Measurements from ENCODE around the gene LPCAT1.
"Not testable (repeated sequence)": the region's sequence is repeated elsewhere in the genome, so short reads cannot be mapped to it uniquely, and the experiment has no call there.

LPCAT1 gene

GRCh38 chr5:1508659-1509290 lies 15.0 kb downstream of the LPCAT1 start:
- DNase-seq (ENCODE audit: low read depth) = no peak

GRCh38 chr5:1507961-1508658 lies 15.7 kb downstream of the LPCAT1 start:
- no peak for DNase-seq (ENCODE audit: low read depth)

- DNase-seq (ENCODE audit: low read depth) = no peak
Observed at GRCh38 chr5:1507457-1507856, 16.3 kb downstream of the LPCAT1 start.

GRCh38 chr5:1507014-1507375 lies 16.8 kb downstream of the LPCAT1 start:
- no peak for DNase-seq (ENCODE audit: low read depth)

- no peak for DNase-seq (ENCODE audit: low read depth)
Observed at GRCh38 chr5:1506242-1507013, 17.3 kb downstream of the LPCAT1 start.

GRCh38 chr5:1505506-1506241 lies 18.1 kb downstream of the LPCAT1 start:
- DNase-seq (ENCODE audit: low read depth) = no peak

GRCh38 chr5:1505089-1505488 lies 18.7 kb downstream of the LPCAT1 start:
- not testable (repeated sequence) for DNase-seq (ENCODE audit: low read depth)

- no peak for DNase-seq (ENCODE audit: low read depth)
Observed at GRCh38 chr5:1504617-1505016, 19.1 kb downstream of the LPCAT1 start.

- DNase-seq (ENCODE audit: low read depth) = no peak
Observed at GRCh38 chr5:1504069-1504595, 19.6 kb downstream of the LPCAT1 start.

- DNase-seq (ENCODE audit: low read depth) = no peak
Observed at GRCh38 chr5:1503241-1504068, 20.3 kb downstream of the LPCAT1 start.

- DNase-seq (ENCODE audit: low read depth) = no peak
Observed at GRCh38 chr5:1502737-1503120, 21.0 kb downstream of the LPCAT1 start.

GRCh38 chr5:1502046-1502736 lies 21.6 kb downstream of the LPCAT1 start:
- DNase-seq (ENCODE audit: low read depth) = no peak

GRCh38 chr5:1501372-1502045 lies 22.3 kb downstream of the LPCAT1 start:
- DNase-seq (ENCODE audit: low read depth) = no peak

- DNase-seq (ENCODE audit: low read depth) = no peak
Observed at GRCh38 chr5:1500411-1501091, 23.2 kb downstream of the LPCAT1 start.

- no peak for DNase-seq (ENCODE audit: low read depth)
Observed at GRCh38 chr5:1499851-1500250, 23.9 kb downstream of the LPCAT1 start.

- no peak for DNase-seq (ENCODE audit: low read depth)
Observed at GRCh38 chr5:1498623-1499416, 24.9 kb downstream of the LPCAT1 start.

GRCh38 chr5:1497795-1498622 lies 25.8 kb downstream of the LPCAT1 start:
- no peak for DNase-seq (ENCODE audit: low read depth)

- no peak for DNase-seq (ENCODE audit: low read depth)
Observed at GRCh38 chr5:1497242-1497777, 26.4 kb downstream of the LPCAT1 start.
